ENCODE data around the gene NANOG.
A peak's percentile ranks its signal among the peaks of the same experiment; 100 is the strongest.
"Not testable (repeated sequence)": the region's sequence is repeated elsewhere in the genome, so short reads cannot be mapped to it uniquely, and the experiment has no call there.

Gene NANOG

DNA sequence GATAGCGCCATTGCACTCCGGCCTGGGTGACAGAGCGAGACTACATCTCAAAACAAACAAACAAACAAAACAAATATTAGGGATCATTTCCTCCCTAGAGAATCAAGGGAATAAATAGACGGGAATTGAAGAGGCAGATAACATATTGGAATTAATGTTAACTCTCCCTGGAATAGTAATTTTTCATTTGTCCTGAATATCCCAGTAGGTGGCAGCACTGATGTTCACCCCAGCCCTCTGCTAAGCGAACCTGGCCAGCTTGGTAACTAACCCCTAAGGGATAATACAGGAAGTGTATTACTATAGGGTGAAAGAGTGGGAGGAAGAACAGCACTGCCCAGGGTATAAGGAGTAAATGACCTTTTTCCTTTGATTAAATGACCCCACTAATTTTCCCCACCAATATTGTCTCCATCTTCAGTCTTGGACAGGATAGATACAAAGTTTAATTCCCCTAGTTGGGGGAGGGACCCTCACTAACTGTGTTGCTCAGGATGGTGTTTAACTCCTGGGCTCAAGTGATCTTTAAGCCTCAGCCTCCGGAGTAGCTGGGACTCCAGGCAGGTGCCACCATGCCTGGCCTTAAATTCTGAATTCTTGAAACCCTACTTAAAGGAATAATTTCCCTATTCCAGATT is 43.0 kb downstream of the NANOG start:
- peak; percentile 30 for DNase-seq (ENCODE audit: insufficient read length)
- peak; percentile 40 for FAIRE-seq
- TF ChIP-seq POLR2A (IDR thresholded peaks at IDR 0.05; ENCODE audit: low read depth, low read length) (no peak), POLR2AphosphoS5 (IDR thresholded peaks at IDR 0.05; ENCODE audit: low read depth, low read length) (no peak), TAF1 (IDR thresholded peaks at IDR 0.05; ENCODE audit: borderline replicate concordance, low read depth, low read length) (no peak)

DNA sequence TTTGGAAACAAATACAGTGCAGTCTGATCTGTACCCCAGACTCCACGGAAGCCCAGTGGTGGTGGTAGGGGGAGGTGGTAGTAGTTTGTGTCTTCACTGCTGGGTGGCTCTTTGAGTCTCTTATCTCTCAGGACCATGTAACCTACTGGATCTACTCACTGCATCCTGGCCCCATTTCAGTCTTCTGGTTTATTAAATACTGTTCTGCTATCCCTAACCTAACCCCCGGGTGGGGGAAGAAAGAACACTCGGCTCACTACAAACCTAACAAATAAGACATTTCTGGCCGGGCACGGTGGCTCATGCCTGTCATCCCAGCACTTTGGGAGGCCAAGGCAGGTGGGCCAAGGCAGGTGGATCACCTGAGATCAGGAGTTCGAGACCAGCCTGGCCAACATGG is 44.0 kb downstream of the NANOG start:
- DNase-seq (ENCODE audit: insufficient read length); FAIRE-seq: not testable (repeated sequence)

DNA sequence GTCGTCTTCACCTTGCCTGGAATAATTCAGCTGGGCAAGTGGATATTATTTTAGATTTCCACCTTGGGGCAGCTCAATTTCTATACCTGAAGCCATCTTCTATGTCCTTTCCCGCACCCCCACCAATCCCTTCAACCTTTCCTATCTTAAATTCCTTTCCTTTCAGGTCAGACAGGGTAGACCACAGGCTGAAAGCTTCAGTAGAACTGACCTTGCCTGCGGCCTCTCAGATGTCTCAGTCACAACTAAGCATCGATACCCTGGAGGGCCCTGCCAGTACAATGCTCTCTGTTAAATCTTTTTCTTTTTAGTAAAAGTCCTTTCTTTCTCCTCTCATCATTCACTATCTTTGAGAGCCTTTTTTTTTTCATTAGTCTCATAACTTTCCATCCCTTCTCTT is 44.6 kb downstream of the NANOG start:
- DNase-seq (ENCODE audit: insufficient read length) (no peak), FAIRE-seq (no peak)
- TF ChIP-seq POLR2AphosphoS5 (IDR thresholded peaks at IDR 0.05; ENCODE audit: low read depth, low read length) = no peak
- no peak for TF ChIP-seq POLR2A (IDR thresholded peaks at IDR 0.05; ENCODE audit: low read depth, low read length)
- TF ChIP-seq TAF1 (IDR thresholded peaks at IDR 0.05; ENCODE audit: borderline replicate concordance, low read depth, low read length) = no peak

DNA sequence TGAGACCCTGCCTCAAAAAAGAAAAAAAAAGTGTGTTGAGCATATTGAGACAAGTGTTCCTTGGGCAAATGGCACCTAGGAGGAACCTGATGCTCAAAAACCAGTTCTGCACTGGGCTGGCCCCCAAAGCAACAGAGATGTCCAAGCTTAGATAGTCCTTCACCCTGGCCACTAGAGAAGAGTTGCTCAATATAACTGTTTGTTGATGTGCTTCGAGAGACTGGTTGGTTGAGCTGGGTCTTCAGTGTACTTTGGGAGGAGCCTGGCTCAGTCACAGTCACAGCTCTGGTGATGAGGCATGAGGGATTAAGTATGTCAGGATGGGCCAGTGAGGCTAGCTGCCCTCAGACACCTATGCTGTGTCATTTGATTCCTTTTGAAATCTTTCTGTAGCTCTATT is 45.5 kb downstream of the NANOG start:
- no peak for FAIRE-seq
- no peak for TF ChIP-seq POLR2AphosphoS5 (IDR thresholded peaks at IDR 0.05; ENCODE audit: low read depth, low read length)
- TF ChIP-seq POLR2A (IDR thresholded peaks at IDR 0.05; ENCODE audit: low read depth, low read length) = no peak
- no peak for TF ChIP-seq TAF1 (IDR thresholded peaks at IDR 0.05; ENCODE audit: borderline replicate concordance, low read depth, low read length)
- no peak for DNase-seq (ENCODE audit: insufficient read length)

DNA sequence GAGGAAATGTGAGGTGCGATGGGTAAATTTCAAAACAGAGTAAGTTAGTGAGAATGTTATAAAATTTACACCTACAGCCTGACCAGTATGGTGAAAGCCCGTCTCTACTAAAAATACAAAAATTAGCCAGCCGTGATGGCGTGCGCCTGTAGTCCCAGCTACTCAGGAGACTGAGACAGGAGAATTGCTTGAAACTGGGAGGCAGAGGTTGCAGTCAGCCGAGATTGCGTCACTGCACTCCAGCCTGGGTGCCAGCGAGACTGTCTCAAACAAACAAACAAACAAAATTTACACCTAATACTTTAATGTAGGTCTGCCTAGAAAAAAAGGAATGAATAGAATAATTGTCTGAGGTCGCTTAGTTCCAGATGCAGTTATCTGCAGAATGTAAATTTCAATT is 45.9 kb downstream of the NANOG start:
- FAIRE-seq = no peak
- no peak for DNase-seq (ENCODE audit: insufficient read length)
- TF ChIP-seq POLR2A (IDR thresholded peaks at IDR 0.05; ENCODE audit: low read depth, low read length) = no peak
- TF ChIP-seq TAF1 (IDR thresholded peaks at IDR 0.05; ENCODE audit: borderline replicate concordance, low read depth, low read length) = no peak
- TF ChIP-seq POLR2AphosphoS5 (IDR thresholded peaks at IDR 0.05; ENCODE audit: low read depth, low read length) = no peak

DNA sequence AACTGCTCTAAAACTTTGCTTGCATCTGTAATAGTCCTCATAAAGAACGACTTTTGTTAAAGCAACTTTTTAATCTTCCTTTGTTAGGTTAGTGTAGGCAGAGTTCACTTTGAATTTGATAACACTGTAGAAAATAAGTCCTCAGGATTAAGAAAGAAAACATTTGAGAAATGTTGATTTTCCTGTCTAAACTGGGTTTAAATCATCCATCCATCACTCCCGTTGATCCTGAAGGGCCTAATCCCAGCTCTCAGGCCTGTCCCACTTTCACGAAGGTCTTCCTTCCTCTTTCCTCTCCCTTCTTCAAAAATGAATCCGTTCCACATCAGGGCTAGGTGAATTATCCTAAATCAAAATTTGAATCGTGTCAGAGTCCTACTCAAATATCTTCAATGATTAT is 46.6 kb downstream of the NANOG start:
- TF ChIP-seq TAF1 (IDR thresholded peaks at IDR 0.05; ENCODE audit: borderline replicate concordance, low read depth, low read length) (no peak), POLR2AphosphoS5 (IDR thresholded peaks at IDR 0.05; ENCODE audit: low read depth, low read length) (no peak), POLR2A (IDR thresholded peaks at IDR 0.05; ENCODE audit: low read depth, low read length) (no peak)
- no peak for FAIRE-seq
- no peak for DNase-seq (ENCODE audit: insufficient read length)

DNA sequence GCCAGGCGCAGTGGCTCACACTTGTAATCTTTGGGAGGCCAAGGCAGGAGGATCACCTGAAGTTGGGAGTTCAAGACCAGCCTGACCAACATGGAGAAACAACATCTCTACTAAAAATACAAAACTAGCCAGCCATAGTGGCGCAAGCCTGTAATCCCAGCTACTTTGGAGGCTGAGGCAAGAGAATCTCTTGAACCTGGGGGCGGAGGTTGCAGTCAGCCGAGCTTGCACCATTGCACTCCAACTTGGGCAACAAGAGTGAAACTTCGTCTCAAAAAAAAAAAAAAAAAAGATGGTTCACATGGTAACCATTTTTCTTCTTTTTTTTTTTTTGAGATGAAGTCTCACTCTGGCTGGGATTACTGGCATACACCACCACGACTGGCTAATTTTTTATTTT is 48.2 kb downstream of the NANOG start:
- no peak for TF ChIP-seq POLR2A (IDR thresholded peaks at IDR 0.05; ENCODE audit: low read depth, low read length)
- no peak for TF ChIP-seq POLR2AphosphoS5 (IDR thresholded peaks at IDR 0.05; ENCODE audit: low read depth, low read length)
- no peak for TF ChIP-seq TAF1 (IDR thresholded peaks at IDR 0.05; ENCODE audit: borderline replicate concordance, low read depth, low read length)
- FAIRE-seq (no peak), DNase-seq (ENCODE audit: insufficient read length) (no peak)

DNA sequence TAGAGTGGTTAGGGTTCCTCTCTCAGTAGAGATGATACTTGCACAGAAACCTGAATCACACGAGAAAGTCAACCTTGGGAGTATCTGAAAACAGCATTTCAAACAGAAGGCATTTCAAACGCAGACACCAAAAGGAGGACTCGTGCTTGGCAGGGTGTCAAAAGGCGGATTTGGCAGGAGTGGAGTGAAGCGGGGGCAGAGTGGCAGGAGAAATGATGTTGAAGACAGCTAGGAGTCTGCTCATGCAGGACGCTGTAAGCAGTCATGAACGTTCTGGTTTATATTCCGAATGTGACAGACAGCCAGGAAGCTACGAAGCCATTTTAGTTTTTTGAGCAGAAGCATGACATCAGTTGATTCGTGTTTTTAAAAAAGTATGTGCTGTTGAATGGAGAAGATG is 50.0 kb downstream of the NANOG start:
- DNase-seq (ENCODE audit: insufficient read length); FAIRE-seq: not testable (repeated sequence)

DNA sequence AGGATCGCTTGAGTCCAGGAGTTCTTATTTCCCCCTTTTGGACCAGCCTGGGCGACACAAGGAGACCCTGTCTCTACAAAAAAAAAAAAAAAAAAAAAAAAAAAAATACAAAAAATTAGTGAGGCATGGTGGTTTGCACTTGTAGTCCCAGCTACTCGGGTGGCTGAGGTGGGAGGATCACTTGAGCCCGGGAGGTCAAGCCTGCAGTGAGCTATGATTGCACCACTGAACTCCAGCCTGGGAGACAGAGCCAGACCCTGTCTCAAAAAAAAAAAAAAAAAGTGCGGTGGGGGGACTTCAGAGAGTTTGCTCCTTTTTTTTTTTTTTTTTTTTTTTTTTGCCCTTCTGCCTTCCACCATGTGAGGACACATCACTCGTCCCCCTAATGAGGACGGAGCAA is 50.6 kb downstream of the NANOG start:
- not testable (repeated sequence) for DNase-seq (ENCODE audit: insufficient read length); FAIRE-seq

DNA sequence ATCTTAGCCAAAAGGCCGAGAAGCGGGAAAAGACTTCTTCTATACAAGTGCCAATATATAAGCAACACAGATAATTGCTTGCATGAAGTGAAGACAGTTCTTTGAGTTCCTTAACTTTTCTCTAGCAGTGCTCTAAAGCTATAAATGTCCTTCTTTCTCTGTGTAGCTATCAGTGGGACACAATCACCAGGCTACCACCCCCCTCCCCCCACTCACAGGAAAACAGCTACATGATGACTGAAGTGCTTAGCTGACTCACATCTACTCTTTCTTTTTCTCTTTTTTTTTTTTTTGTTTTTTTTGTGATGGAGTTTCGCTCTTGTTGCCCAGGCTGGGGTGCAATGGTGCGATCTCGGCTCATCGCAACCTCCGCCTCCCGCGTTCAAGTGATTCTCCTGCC is 53.2 kb downstream of the NANOG start:
- not testable (repeated sequence) for FAIRE-seq

DNA sequence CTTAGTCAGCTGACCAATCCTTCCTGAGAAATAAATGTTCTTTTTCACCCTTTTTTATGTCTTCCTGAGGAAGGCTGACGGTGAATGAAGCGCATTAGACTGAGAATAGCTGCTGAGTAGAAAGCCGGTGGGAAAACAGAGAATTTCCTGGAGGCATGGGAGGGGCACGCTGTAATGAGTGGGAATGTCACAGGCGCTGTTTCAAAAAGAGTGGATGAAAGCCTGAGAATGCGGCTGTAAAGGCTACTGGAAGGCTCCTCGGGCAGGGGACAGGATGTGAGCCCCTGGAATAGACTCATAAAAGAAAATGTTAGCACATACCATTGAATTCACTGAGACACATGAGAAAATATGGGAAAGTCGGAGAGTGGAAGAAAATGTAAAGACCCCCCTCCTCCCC is 53.9 kb downstream of the NANOG start:
- peak; percentile 38 for FAIRE-seq
- DNase-seq (ENCODE audit: insufficient read length) = not testable (repeated sequence)

More for the DNA sequence above, 53.2 kb downstream of the NANOG start:
- DNase-seq (ENCODE audit: insufficient read length) = not testable (repeated sequence)

DNA sequence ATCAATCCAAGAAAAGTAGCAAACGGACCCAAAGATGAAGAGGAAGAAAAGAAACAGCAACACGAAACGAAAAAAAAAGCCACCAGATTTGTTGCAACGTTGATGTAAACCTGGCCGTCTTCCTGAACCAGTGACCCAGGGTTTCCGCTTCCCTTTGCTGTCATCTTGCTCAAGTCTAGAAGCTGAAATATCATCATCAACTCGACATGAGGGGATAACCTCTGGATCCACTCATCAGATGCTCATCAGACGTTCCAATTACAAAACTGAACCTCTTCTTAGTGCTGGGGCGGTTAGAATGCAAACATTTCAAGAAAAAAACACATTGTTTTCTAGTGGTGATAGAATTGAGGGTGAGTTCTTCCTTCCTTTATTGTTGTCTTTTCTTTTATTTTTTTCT is 54.4 kb downstream of the NANOG start:
- peak; percentile 94 for FAIRE-seq
- not testable (repeated sequence) for DNase-seq (ENCODE audit: insufficient read length)

DNA sequence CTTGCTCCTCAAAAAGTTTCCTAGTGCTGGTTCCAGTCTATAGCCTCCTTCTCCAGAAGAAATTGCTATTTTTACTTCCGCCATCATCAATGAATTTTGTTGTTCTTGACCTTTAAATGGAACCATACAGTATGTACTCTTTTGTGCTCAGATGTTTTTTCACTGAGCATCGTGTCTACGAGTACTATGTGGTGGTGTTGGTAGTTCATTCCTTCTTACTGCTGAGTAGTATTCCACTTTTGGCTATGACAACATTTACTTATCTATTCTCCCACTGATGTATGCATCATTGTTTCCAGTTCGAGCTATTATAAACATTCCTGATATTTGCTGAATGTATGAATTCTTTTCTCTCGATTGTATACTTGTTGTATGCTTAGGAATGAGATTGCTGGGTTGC is 54.9 kb downstream of the NANOG start:
- no peak for DNase-seq (ENCODE audit: insufficient read length)
- TF ChIP-seq POLR2A (IDR thresholded peaks at IDR 0.05; ENCODE audit: low read depth, low read length) (no peak), TAF1 (IDR thresholded peaks at IDR 0.05; ENCODE audit: borderline replicate concordance, low read depth, low read length) (no peak), POLR2AphosphoS5 (IDR thresholded peaks at IDR 0.05; ENCODE audit: low read depth, low read length) (no peak)
- FAIRE-seq = no peak

DNA sequence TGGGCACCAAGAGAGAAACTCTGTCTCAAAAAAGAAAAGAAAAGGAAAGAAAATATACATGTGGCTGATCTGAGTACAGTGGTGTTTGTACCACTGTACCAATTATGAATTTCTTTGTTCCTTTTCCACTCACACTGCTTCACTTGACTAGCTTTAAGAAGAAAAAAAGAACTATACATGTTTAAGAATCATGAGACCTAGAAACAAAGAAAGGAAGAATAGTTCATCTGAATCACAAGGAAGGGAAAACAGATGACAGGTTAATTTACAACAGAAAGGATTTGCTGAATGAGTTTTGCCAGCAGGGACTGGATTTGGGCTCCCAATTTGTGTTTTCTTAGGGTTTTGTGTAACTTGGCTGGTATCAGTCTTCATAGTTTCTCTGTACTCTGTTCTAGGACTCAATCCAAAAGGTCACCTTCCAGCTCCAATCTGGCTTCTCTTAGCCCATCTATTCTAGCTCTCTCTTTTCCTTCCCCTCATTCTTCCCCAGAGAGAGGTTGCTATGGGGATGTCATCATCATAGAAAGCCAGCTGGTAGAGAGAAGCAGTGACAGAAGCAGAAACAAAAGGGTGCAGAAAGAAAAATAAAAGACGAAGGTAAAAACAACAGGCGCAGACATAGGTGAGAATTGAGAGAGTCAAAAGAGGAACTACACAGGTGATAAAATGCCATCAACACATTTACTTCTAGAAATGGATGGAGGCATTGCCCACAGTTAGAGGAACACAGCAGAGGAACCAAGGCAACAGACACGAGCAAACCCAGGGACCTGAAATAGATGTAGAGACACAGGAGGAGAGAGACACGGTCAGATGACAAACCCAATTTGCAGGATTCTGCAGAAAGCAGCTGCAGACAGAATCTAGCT is 58.3 kb downstream of the NANOG start:
- FAIRE-seq = peak; percentile 60

DNA sequence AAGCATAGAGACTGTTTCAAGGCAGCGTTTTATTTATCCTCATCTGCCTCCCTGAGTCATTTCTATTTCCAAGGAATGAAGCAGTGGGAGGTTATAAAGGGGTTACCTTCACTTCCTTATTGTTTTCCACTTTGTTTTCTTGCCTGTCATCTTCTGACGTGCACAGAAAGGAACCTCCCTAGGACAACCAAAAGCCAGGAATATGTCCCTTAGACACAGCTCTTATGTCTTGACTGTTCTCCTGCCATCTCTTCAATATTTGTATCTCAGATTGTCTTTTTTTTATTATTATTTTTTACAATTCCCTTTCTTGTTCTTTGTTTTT is 58.9 kb downstream of the NANOG start:
- not testable (repeated sequence) for DNase-seq (ENCODE audit: insufficient read length); FAIRE-seq

More for the DNA sequence above, 58.3 kb downstream of the NANOG start:
- not testable (repeated sequence) for DNase-seq (ENCODE audit: insufficient read length)
